Choroid plexus epithelial cell (primary cell): ENCODE data around the gene GBF1.

Source experiments
- DNase-seq: peaks from one replicate; pipeline ENCODE4 v3.0.0-alpha.2; 2010; ENCODE audit warnings: low read depth
- H3K4me3 ChIP-seq: 2 replicates; pipeline ENCODE4 v1.5.1; 2011; ENCODE audit warnings: low read depth, mild to moderate bottlenecking, control low read depth, low read length, moderate library complexity
- CTCF ChIP-seq: conservative IDR thresholded peaks from 2 replicates; pipeline ENCODE4 v1.5.1; 2011; ENCODE audit warnings: low read depth, mild to moderate bottlenecking, control low read depth, inconsistent platforms, low read length, moderate library complexity

GBF1 gene

GRCh38 chr10:102234888-102235597 lies 10.3 kb upstream of the GBF1 start:
- no peak for DNase-seq
- TF ChIP-seq CTCF: no peak
- H3K4me3 ChIP-seq: no peak overlapping the region

- DNase-seq: peak; percentile 27
- TF ChIP-seq CTCF: no peak
- no peak overlapping the region for H3K4me3 ChIP-seq
These were observed 9.8 kb upstream of the GBF1 start for GRCh38 chr10:102235598-102235920.

- TF ChIP-seq CTCF: no peak
- DNase-seq: no peak
- no peak overlapping the region for H3K4me3 ChIP-seq
These were observed 9.3 kb upstream of the GBF1 start for GRCh38 chr10:102236006-102236405.

GRCh38 chr10:102237711-102238252 lies 7.5 kb upstream of the GBF1 start:
- no peak for TF ChIP-seq CTCF
- DNase-seq: no peak
- no peak overlapping the region for H3K4me3 ChIP-seq

GRCh38 chr10:102240467-102241031 lies 4.8 kb upstream of the GBF1 start:
- DNase-seq: no peak
- TF ChIP-seq CTCF: no peak
- H3K4me3 ChIP-seq: peak overlapping the region; percentile 72

- H3K4me3 ChIP-seq: peak overlapping the region; percentile 72
- DNase-seq: no peak
- TF ChIP-seq CTCF: no peak
These were observed 4.3 kb upstream of the GBF1 start for GRCh38 chr10:102241032-102241443.

GRCh38 chr10:102241444-102242117 lies 3.8 kb upstream of the GBF1 start, which contains the start of gene PITX3:
TSS of gene PITX3 (minus strand) at chr10:102241512. CDS start at chr10:102232080, 9,432 bp downstream.
- H3K4me3 ChIP-seq: peak within 1 kb of the TSS; percentile 72
- peak; percentile 94 for DNase-seq
- TF ChIP-seq CTCF: no peak
